Right lobe of liver (tissue), 6 donors: Measurements from ENCODE around the gene HM13. TPM values are rescaled to one million over a fixed set of nuclear protein-coding genes. Genes with fewer than 3 reads are reported as not detected.
"Not testable (repeated sequence)": the region's sequence is repeated elsewhere in the genome, so short reads cannot be mapped to it uniquely, and the experiment has no call there.

ENCODE experiments used
- ATAC-seq, 4 donors: fragments of 200-7000 bp; cut with Tn5 transposase; one replicate each; pipeline ENCODE4 v1.9.1; 2020; ENCODE audit warnings: mild to moderate bottlenecking in 4 of 4, moderate library complexity in 4 of 4
- DNase-seq, 3 donors: peaks; one replicate each; pipeline ENCODE4 v3.0.0-alpha.2; 2020
- H3K27ac ChIP-seq, 3 donors: fragments of 200-600 bp; one replicate each; pipeline ENCODE4 v1.8.0; 2022
- H3K27me3 ChIP-seq, 2 donors: fragments of 200-600 bp; one replicate each; pipeline ENCODE4 v1.8.0; 2022
- H3K36me3 ChIP-seq, 4 donors: fragments of 200-600 bp; sonication (generic) in 1 of 4; one replicate each; pipeline versions ENCODE4 v1.5.1 to v1.8.0; 2017 to 2022; ENCODE audit warnings: control low read depth in 1 of 4
- H3K4me1 ChIP-seq, 4 donors: fragments of 200-600 bp; sonication (generic) in 1 of 4; one replicate each; pipeline versions ENCODE4 v1.5.1 to v1.8.0; 2017 to 2022; ENCODE audit warnings: control low read depth in 1 of 4
- H3K4me3 ChIP-seq, 3 donors: fragments of 200-600 bp; one replicate each; pipeline ENCODE4 v1.8.0; 2022
- H3K9me3 ChIP-seq, 4 donors: fragments of 200-600 bp; sonication (generic) in 1 of 4; one replicate each; pipeline versions ENCODE4 v1.5.1 to v1.8.0; 2017 to 2022; ENCODE audit warnings: control low read depth in 1 of 4
- POLR2A ChIP-seq: fragments of 450-650 bp; IDR thresholded peaks from one replicate; pipeline ENCODE4 v1.6.1; 2017; ENCODE audit warnings: antibody characterized with exemption, mild to moderate bottlenecking
- WGBS: methylation state at CpG from one replicate; pipeline ENCODE4 v1.1.6; 2018; ENCODE audit warnings: low coverage, low lambda C conversion rate; ENCODE audit not compliant: insufficient coverage; ENCODE audit errors: missing lambda C conversion rate; 5-methylcytosine and 5-hydroxymethylcytosine counted together
- intact Hi-C, 2 donors: fragments of 100-400 bp; cut with DNase I; formaldehyde crosslinking; loops; one replicate each; pipeline versions ENCODE4 v1.11.2 to v1.14.1; 2022
- total RNA-seq, 6 experiments: library from RNA; depleted of rRNA in 2 of 6; stranded (reverse); fragments of >200 nt in 2 of 6; fragmentation: NEBNext Ultra II Directional in 3 of 6; extraction: Animal tissue kit (Norgen Biotek cat#: 25700) in 3 of 6; gene quantifications; one replicate each; pipeline versions ENCODE4 v1.1.0 to v1.2.4, GENCODE V29; 2016 to 2023
- TF ChIP-seq, protein P1 (sequence below), 4 donors: fragments of 200-600 bp in 3 of 4; fragments of 450-650 bp in 1 of 4; IDR thresholded peaks; one replicate each; pipeline versions ENCODE4 v1.5.1 to v1.8.0; 2016 to 2022; ENCODE audit warnings: antibody characterized with exemption in 4 of 4, mild to moderate bottlenecking in 2 of 4
- donor health status: DM: no; HTN: yes; CAD: no.
- donor health status: DM: no; HTN: no; CAD: no.
- donor health status: DM: no; HTN: no; CAD: no.
- donor health status: DM: no; HTN: yes; CAD: no.
- donor health status: DM: no; HTN: yes; CAD: no.

Gene HM13
- total RNA-seq, 6 experiments from 2014 or later: 78.1 to 141 (median 114) TPM

DNA sequence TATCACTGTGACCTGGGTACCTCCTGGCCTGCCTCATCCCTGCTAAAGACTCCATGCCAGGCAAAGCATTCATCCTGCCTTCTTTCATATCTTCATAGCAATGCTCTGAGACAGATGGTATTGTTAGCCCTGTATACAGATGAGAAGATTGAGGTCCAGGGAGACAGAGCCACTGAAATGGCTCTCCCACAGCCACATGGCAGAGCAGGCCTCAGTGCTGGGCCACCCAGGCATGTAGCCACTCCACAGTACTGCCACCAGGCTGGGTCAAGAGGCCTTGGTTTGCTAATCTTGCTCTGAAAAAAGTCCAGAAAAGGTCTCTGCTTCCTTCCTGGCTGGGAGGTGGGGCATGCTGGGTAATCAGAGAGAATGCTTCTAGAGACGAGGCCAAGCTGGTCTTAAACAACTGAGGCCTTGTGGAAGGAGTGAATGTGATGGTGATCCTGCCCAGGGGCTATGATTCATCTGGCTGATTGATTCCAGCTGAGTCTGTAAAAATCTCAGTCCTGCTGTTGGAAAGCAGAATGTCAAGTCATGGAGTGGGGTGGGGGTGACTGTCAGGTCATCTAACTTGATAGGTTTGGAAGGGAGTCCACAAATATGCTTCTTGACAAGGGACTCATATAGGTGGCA lies 29.8 kb downstream of the HM13 start:
- WGBS: no CpG with 5 or more reads among the region's 1 CpG
- DNase-seq: no peak
- H3K36me3 ChIP-seq: peaks cover 0 to 24% (median 11%) of the 10 kb centered on the region in 4 donors
- no peaks in the 10 kb centered on the region for H3K9me3 ChIP-seq
- no peak overlapping the region for H3K27ac ChIP-seq
- H3K27me3 ChIP-seq: no peaks in the 10 kb centered on the region
- intact Hi-C loops: no loop called here
- H3K4me1 ChIP-seq: peaks cover 0 to 4% (median 0%) of the 10 kb centered on the region in 4 donors
- no peak for ATAC-seq
- no peak overlapping the region for H3K4me3 ChIP-seq
- TF ChIP-seq POLR2A: no peak
- TF ChIP-seq, protein P1, sequence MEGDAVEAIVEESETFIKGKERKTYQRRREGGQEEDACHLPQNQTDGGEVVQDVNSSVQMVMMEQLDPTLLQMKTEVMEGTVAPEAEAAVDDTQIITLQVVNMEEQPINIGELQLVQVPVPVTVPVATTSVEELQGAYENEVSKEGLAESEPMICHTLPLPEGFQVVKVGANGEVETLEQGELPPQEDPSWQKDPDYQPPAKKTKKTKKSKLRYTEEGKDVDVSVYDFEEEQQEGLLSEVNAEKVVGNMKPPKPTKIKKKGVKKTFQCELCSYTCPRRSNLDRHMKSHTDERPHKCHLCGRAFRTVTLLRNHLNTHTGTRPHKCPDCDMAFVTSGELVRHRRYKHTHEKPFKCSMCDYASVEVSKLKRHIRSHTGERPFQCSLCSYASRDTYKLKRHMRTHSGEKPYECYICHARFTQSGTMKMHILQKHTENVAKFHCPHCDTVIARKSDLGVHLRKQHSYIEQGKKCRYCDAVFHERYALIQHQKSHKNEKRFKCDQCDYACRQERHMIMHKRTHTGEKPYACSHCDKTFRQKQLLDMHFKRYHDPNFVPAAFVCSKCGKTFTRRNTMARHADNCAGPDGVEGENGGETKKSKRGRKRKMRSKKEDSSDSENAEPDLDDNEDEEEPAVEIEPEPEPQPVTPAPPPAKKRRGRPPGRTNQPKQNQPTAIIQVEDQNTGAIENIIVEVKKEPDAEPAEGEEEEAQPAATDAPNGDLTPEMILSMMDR (IDR thresholded peaks at IDR 0.05): no peak

DNA sequence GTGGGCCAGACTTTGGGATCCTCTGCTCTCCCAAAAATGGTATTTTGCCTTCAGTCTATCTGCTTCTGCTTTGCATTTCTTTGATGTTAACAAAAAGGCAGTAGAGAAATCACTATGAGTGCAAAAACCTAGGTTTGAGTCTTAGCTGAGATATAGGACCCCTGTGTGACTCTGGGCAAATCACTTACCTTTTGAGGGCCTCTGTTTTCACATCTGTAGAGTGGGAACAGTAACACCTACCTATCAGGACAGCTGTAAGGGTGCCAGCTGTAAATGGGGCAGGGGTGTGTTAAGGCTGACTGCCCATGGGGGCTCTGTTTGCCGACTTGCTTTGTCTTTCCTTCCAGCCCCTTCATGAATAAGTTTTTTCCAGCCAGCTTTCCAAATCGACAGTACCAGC lies 30.4 kb downstream of the HM13 start:
- Histone ChIP-seq H3K27ac (no peak overlapping the region), H3K36me3 (peaks cover 0 to 25% (median 12%) of the 10 kb centered on the region in 4 donors), H3K4me3 (no peak overlapping the region), H3K9me3 (no peaks in the 10 kb centered on the region), H3K4me1 (peaks cover 0 to 4% (median 0%) of the 10 kb centered on the region in 4 donors), H3K27me3 (no peaks in the 10 kb centered on the region)
- 93% methylated on average over 2 of the region's 2 CpGs for WGBS
- ATAC-seq (no peak), DNase-seq (no peak)
- intact Hi-C loops: no loop called here
- TF ChIP-seq, protein P1 (IDR thresholded peaks at IDR 0.05): no peak
- no peak for TF ChIP-seq POLR2A

DNA sequence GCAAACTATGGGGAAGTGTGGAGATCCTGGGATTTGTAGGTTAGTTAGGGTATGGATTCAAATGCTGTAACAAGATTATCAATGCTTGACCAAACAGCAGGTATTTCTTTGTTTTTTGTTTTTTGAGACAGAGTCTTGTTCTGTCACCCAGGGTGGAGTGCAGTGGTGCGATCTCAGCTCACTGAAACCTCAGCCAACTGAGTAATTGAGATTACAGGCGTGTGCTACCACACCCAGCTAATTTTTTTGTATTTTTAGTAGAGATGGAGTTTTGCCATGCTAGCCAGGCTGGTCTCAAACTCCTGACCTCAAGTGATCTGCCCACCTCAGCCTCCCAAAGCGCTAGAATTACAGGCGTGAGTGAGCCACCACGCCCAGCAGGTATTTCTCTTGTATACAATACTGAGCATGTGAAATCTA lies 31.4 kb downstream of the HM13 start:
- H3K36me3 ChIP-seq: peaks cover 0 to 27% (median 13%) of the 10 kb centered on the region in 4 donors
- ATAC-seq, H3K27ac ChIP-seq, H3K4me3 ChIP-seq, H3K9me3 ChIP-seq, intact Hi-C loops, DNase-seq, H3K4me1 ChIP-seq, H3K27me3 ChIP-seq: not testable (repeated sequence)
- WGBS: 100% methylated on average over 2 of the region's 5 CpGs

DNA sequence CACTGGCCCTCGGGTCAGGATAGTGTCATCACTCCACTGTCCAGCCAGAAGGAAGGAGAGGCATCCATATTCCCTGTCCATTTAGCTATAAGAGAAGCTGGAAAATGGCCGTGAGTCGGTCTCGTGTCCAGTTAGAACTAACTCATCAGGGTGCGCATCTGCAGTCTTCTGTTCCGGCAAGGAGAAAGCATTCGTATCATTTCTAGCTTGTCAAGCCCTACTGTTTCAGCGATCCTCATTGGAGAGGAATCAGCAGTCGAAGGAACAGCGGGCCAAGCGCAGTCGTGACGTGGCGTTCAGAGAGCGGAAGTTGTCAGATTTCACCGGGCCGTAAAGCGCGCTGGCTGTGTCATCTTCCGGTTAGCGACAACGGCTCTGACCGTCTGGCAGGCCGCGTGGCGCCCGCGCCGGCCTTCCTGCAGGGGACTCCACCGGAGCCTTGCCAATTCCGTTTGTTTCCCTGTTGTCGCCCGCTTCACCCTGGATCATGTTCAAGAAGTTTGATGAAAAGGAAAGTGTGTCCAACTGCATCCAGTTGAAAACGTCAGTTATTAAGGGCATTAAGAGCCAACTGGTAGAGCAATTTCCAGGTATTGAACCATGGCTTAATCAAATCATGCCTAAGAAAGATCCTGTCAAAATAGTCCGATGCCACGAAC lies 32.9 kb downstream of the HM13 start:
- ATAC-seq: peak; percentile 79 to 93 (median 88)
- peak; percentile 84 to 88 (median 86) for DNase-seq
- H3K4me1 ChIP-seq: peaks cover 0 to 4% (median 0%) of the 10 kb centered on the region in 4 donors
- 46% methylated on average over 11 of the region's 36 CpGs for WGBS
- H3K9me3 ChIP-seq: no peaks in the 10 kb centered on the region
- TF ChIP-seq, protein P1 (IDR thresholded peaks at IDR 0.05): no peak
- TF ChIP-seq POLR2A: peak; percentile 54
- peak overlapping the region; percentile 62 to 73 (median 67) for H3K27ac ChIP-seq
- peak overlapping the region; percentile 32 to 60 (median 55) for H3K4me3 ChIP-seq
- no peaks in the 10 kb centered on the region for H3K27me3 ChIP-seq
- peaks cover 0 to 37% (median 21%) of the 10 kb centered on the region in 4 donors for H3K36me3 ChIP-seq
- intact Hi-C loops: no loop called here

DNA sequence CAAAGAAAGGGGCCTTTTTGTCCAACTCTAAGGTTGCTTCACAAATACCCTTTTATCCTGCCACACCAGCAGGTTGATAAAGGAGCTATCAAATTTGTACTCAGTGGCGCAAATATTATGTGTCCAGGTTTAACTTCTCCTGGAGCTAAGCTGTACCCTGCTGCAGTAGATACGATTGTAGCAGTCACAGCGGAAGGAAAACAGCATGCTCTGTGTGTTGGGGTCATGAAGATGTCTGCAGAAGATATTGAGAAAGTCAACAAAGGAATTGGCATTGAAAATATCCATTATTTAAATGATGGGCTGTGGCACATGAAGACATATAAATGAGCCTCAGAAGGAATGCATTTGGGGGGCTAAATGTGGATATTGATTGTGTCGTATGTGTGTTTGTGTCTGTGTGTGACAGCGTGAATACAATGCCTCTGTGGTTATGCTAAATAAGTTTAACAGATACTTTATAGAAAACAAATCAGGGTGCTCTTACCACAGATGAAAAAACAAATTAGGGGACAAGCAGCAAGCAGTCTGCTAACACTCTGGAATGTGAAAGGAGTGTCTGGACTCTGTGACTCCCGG lies 33.6 kb downstream of the HM13 start:
- intact Hi-C loops: no loop called here
- peak in 1 of 4 donors; percentile 3 for ATAC-seq
- peaks cover 0 to 4% (median 0%) of the 10 kb centered on the region in 4 donors for H3K4me1 ChIP-seq
- TF ChIP-seq, protein P1 (IDR thresholded peaks at IDR 0.05): no peak
- TF ChIP-seq POLR2A: no peak
- peak overlapping the region; percentile 32 to 60 (median 55) for H3K4me3 ChIP-seq
- H3K9me3 ChIP-seq: no peaks in the 10 kb centered on the region
- 32% methylated on average over 6 of the region's 6 CpGs for WGBS
- no peaks in the 10 kb centered on the region for H3K27me3 ChIP-seq
- H3K36me3 ChIP-seq: peaks cover 0 to 43% (median 21%) of the 10 kb centered on the region in 4 donors
- DNase-seq: no peak
- H3K27ac ChIP-seq: peak overlapping the region in 1 of 3 donors; percentile 62
